Hematopoietic multipotent progenitor cell treated with erythropoietin and hydrocortisone succinate and interleukin-3 and kit ligand, for 6 days (in vitro differentiated cells): ENCODE results near the gene NAV2.

Experiments used
- DNase-seq: peaks from one replicate; pipeline ENCODE4 v3.0.0-alpha.2; 2015

NAV2 gene

GRCh38 chr11:19721176-19721575 lies 8.5 kb downstream of the NAV2 start:
- DNase-seq = no peak

- DNase-seq = no peak
Measured at GRCh38 chr11:19722702-19723101, 10.1 kb downstream of the NAV2 start.

GRCh38 chr11:19723572-19724342 lies 11.1 kb downstream of the NAV2 start:
- no peak for DNase-seq

- DNase-seq = no peak
Measured at GRCh38 chr11:19724765-19725164, 12.1 kb downstream of the NAV2 start.

- no peak for DNase-seq
Measured at GRCh38 chr11:19725379-19726079, 12.9 kb downstream of the NAV2 start.

GRCh38 chr11:19727246-19727645 lies 14.6 kb downstream of the NAV2 start:
- DNase-seq = no peak

GRCh38 chr11:19728436-19728835 lies 15.8 kb downstream of the NAV2 start:
- DNase-seq = no peak

- no peak for DNase-seq
Measured at GRCh38 chr11:19729141-19729540, 16.5 kb downstream of the NAV2 start.

GRCh38 chr11:19730373-19730772 lies 17.7 kb downstream of the NAV2 start:
- DNase-seq = no peak

- no peak for DNase-seq
Measured at GRCh38 chr11:19734171-19734570, 21.5 kb downstream of the NAV2 start.

GRCh38 chr11:19735157-19735908 lies 22.7 kb downstream of the NAV2 start:
- DNase-seq = no peak

GRCh38 chr11:19735909-19736498 lies 23.4 kb downstream of the NAV2 start:
- no peak for DNase-seq

GRCh38 chr11:19736831-19737230 lies 24.2 kb downstream of the NAV2 start:
- DNase-seq = no peak

GRCh38 chr11:19737575-19737974 lies 24.9 kb downstream of the NAV2 start:
- DNase-seq = no peak

GRCh38 chr11:19738124-19738523 lies 25.5 kb downstream of the NAV2 start:
- DNase-seq = no peak

- no peak for DNase-seq
Measured at GRCh38 chr11:19739872-19740271, 27.2 kb downstream of the NAV2 start.

GRCh38 chr11:19740586-19740985 lies 27.9 kb downstream of the NAV2 start:
- DNase-seq = no peak

GRCh38 chr11:19742588-19743292 lies 30.1 kb downstream of the NAV2 start:
- DNase-seq = peak; percentile 83

GRCh38 chr11:19743622-19744021 lies 31.0 kb downstream of the NAV2 start:
- no peak for DNase-seq

GRCh38 chr11:19744130-19744529 lies 31.5 kb downstream of the NAV2 start:
- no peak for DNase-seq

- DNase-seq = no peak
Measured at GRCh38 chr11:19746086-19746485, 33.4 kb downstream of the NAV2 start.

GRCh38 chr11:19747634-19748033 lies 35.0 kb downstream of the NAV2 start:
- DNase-seq = no peak

GRCh38 chr11:19751055-19751454 lies 38.4 kb downstream of the NAV2 start:
- DNase-seq = no peak
